K562 (cell line): ENCODE data around the gene TMEM245. TPM values are rescaled to one million over a fixed set of nuclear protein-coding genes. Genes with fewer than 3 reads are reported as not detected.

ENCODE experiments used
- AFF1 ChIP-seq, 2 experiments: fragments of 450-650 bp; IDR thresholded peaks; 2 replicates each; pipeline ENCODE4 v1.6.1; 2018; ENCODE audit warnings: mild to moderate bottlenecking in 2 of 2, low read depth in 1 of 2; ENCODE audit not compliant: partially characterized antibody in 2 of 2
- ATF7 ChIP-seq: fragments of 450-650 bp; IDR thresholded peaks from 2 replicates; pipeline ENCODE4 v1.7.1; 2014; ENCODE audit warnings: mild to moderate bottlenecking, moderate library complexity
- HCFC1 ChIP-seq: IDR thresholded peaks from 2 replicates; pipeline ENCODE4 v1.6.1; 2012; ENCODE audit warnings: low read depth, low read length, improper control_type of control experiment
- NFE2L1 ChIP-seq: fragments of 450-650 bp; IDR thresholded peaks from 2 replicates; pipeline ENCODE4 v1.6.1; 2016; ENCODE audit warnings: missing genetic modification characterization, low read depth, mild to moderate bottlenecking, missing compliant biosample characterization, moderate library complexity, borderline replicate concordance
- NFRKB ChIP-seq: fragments of 450-650 bp; IDR thresholded peaks from 2 replicates; pipeline ENCODE4 v1.6.1; 2016; ENCODE audit warnings: low read depth
- NR2C2 ChIP-seq, 2 experiments: fragments of 200-800 bp in 1 of 2; sonication (Bioruptor generic) in 1 of 2; sonication (generic) in 1 of 2; formaldehyde crosslinking in 1 of 2; IDR thresholded peaks; 2 replicates each; pipeline versions ENCODE4 v1.6.1 to v1.8.0; 2016 to 2022; ENCODE audit warnings: mild to moderate bottlenecking in 1 of 2, missing compliant biosample characterization in 1 of 2, missing genetic modification characterization in 1 of 2, missing genetic modification reagents in 1 of 2
- SMARCC2 ChIP-seq: fragments of 450-650 bp; IDR thresholded peaks from 2 replicates; pipeline ENCODE4 v1.6.1; 2017; ENCODE audit warnings: antibody characterized with exemption, moderate library complexity, mild to moderate bottlenecking, low read depth
- TOE1 ChIP-seq, 2 experiments: fragments of 450-650 bp in 1 of 2; sonication (generic) in 1 of 2; formaldehyde crosslinking in 1 of 2; IDR thresholded peaks; 2 replicates each; pipeline versions ENCODE4 v1.7.1 to v1.8.0; 2016 to 2022; ENCODE audit warnings: borderline replicate concordance in 2 of 2, mild to moderate bottlenecking in 2 of 2, antibody characterized with exemption in 1 of 2, inconsistent platforms in 1 of 2, low read depth in 1 of 2, missing genetic modification reagents in 1 of 2, moderate library complexity in 1 of 2
- YY1 ChIP-seq, 3 experiments: IDR thresholded peaks; 2 replicates each; pipeline ENCODE4 v1.6.1; 2011; ENCODE audit warnings: low read length in 2 of 3, mild to moderate bottlenecking in 2 of 3, moderate library complexity in 2 of 3, borderline replicate concordance in 1 of 3, control low read depth in 1 of 3, low read depth in 1 of 3; ENCODE audit not compliant: insufficient read depth in 3 of 3, insufficient replicate concordance in 2 of 3, control insufficient read depth in 1 of 3, insufficient read length in 1 of 3; ENCODE audit errors: extremely low read depth in 1 of 3
- ZNF143 ChIP-seq: sonication (generic); formaldehyde crosslinking; IDR thresholded peaks from 2 replicates; pipeline ENCODE4 v1.9.0; 2022; ENCODE audit warnings: mild to moderate bottlenecking, missing genetic modification reagents
- ZNF282 ChIP-seq: sonication (generic); formaldehyde crosslinking; IDR thresholded peaks from 2 replicates; pipeline ENCODE4 v1.8.1; 2023; ENCODE audit warnings: missing genetic modification reagents
- polyA plus RNA-seq, 8 experiments: library from polyadenylated mRNA; depleted of rRNA in 4 of 8; stranded (reverse) in 5 of 8; unstranded in 3 of 8; fragments of >200 nt; fragmentation: Nextera tagmentation in 2 of 8; fragmentation: Illumina TruSeq in 1 of 8; extraction: Ambion mirVana in 2 of 8; extraction: Trizol in 1 of 8; gene quantifications; 2 replicates each; pipeline versions ENCODE4 v1.2.1 to v1.2.3, GENCODE V29; 2011 to 2014; ENCODE audit warnings: inconsistent platforms in 1 of 8, missing spikeins in 1 of 8
- total RNA-seq, 7 experiments: library from RNA; depleted of rRNA in 6 of 7; stranded (reverse); fragments of >200 nt in 6 of 7; fragmentation: Illumina TruSeq in 2 of 7; extraction: Trizol in 2 of 7; gene quantifications; 2 replicates each; pipeline versions ENCODE4 v1.2.1 to v1.2.3, GENCODE V29; 2011 to 2021; ENCODE audit warnings: low replicate concordance in 1 of 7
- TF ChIP-seq, protein P1 (sequence below): fragments of 450-650 bp; IDR thresholded peaks from 2 replicates; pipeline ENCODE4 v1.7.1; 2018; ENCODE audit warnings: mild to moderate bottlenecking, low read depth; ENCODE audit not compliant: partially characterized antibody
- TF ChIP-seq, protein P2 (sequence below): fragments of 250-450 bp; sonication (Bioruptor Pico); IDR thresholded peaks from 2 replicates; pipeline ENCODE4 v1.8.0; 2021; ENCODE audit warnings: moderate library complexity, mild to moderate bottlenecking, inconsistent platforms

The TMEM245 gene
- total and polyA plus RNA-seq, 9 of the 15 experiments (the other 6 are each of a cell fraction or from before 2014, with no cell fraction given), result 8.5 to 43.2 (median 24.3) TPM

DNA sequence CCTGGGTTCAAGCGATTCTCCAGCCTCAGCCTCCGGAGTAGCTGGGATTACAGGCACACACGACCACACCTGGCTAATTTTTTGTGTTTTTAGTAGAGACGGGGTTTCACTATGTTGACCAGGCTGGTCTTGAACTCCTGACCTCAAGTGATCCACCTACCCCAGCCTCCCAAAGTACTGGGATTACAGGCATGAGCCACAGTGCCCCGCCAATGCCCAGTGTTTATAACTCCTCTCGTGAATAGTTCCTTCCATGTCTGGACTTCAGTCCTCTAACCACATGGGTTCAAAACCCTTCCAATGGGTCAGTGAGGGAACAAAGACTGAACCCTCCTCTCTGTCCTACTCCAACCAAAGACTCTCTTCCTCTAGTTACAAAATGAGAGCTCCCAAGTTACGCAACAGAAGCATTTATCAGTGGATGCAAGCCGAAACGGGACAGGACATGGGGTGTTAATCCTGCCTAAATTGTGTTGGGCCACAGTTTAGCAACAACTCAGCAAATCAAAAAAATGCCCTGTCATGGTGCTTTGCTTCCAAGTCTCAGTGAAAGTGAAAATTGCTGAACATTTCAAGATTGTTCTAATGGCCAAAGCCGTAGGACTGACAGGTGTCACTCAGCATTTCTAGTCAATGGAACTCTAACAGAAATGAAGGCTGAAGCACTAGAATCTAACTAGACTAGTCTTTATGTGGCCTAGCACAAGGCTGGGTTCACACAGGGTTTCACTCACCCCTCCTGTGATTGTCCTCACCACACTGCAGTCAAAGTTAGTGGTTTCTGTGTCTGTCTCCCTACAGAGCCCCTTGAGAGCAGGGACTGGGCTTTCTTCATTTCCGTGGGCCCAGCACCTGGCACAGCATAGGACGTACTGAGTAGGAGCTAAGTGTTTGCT lies 3.2 kb upstream of the TMEM245 start (continued):
- TF ChIP-seq, protein P1, sequence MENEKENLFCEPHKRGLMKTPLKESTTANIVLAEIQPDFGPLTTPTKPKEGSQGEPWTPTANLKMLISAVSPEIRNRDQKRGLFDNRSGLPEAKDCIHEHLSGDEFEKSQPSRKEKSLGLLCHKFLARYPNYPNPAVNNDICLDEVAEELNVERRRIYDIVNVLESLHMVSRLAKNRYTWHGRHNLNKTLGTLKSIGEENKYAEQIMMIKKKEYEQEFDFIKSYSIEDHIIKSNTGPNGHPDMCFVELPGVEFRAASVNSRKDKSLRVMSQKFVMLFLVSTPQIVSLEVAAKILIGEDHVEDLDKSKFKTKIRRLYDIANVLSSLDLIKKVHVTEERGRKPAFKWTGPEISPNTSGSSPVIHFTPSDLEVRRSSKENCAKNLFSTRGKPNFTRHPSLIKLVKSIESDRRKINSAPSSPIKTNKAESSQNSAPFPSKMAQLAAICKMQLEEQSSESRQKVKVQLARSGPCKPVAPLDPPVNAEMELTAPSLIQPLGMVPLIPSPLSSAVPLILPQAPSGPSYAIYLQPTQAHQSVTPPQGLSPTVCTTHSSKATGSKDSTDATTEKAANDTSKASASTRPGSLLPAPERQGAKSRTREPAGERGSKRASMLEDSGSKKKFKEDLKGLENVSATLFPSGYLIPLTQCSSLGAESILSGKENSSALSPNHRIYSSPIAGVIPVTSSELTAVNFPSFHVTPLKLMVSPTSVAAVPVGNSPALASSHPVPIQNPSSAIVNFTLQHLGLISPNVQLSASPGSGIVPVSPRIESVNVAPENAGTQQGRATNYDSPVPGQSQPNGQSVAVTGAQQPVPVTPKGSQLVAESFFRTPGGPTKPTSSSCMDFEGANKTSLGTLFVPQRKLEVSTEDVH, result peak; percentile 36
- TF ChIP-seq YY1 (IDR thresholded peaks at IDR 0.05; ENCODE audit: borderline replicate concordance in 1 of 3, control insufficient read depth in 1 of 3, extremely low read depth in 1 of 3, insufficient read depth in 3 of 3, insufficient read length in 1 of 3, insufficient replicate concordance in 2 of 3, low read depth in 1 of 3, low read length in 2 of 3), result peak in 1 of 3 experiments; percentile 63
- peak; percentile 71 for TF ChIP-seq TOE1 (IDR thresholded peaks at IDR 0.05; ENCODE audit: borderline replicate concordance)
- TF ChIP-seq TOE1 (CRISPR knock-in tag; IDR thresholded peaks at IDR 0.05; ENCODE audit: borderline replicate concordance, low read depth), result no peak
- peak; percentile 73 for TF ChIP-seq SMARCC2
- TF ChIP-seq, protein P2, sequence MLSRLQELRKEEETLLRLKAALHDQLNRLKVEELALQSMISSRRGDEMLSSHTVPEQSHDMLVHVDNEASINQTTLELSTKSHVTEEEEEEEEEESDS, result no peak
- peak in 1 of 2 experiments; percentile 74 for TF ChIP-seq AFF1 (IDR thresholded peaks at IDR 0.05; ENCODE audit: low read depth in 1 of 2, partially characterized antibody in 2 of 2)
- TF ChIP-seq ZNF282 (CRISPR knock-in tag), result no peak
- TF ChIP-seq NR2C2 (CRISPR knock-in tag; IDR thresholded peaks at IDR 0.05), result no peak
- TF ChIP-seq NR2C2 (tag; IDR thresholded peaks at IDR 0.05), result 0 out of 2 replicates have a peak, but pooled peaks have one; percentile 49
- no peak for TF ChIP-seq ZNF143 (CRISPR knock-in tag)
- TF ChIP-seq NFRKB, result peak; percentile 62; the same call in 1 of the 2 replicates
- peak; percentile 99 for TF ChIP-seq NFE2L1 (tag)
- no peak for TF ChIP-seq HCFC1
- TF ChIP-seq ATF7, result peak; percentile 74; the same call in 1 of the 2 replicates
